OCI-M2 (cell line): ENCODE results near the gene PRKCH.

Source experiments
- DNase-seq: peaks from one replicate; lab custom pipeline; 2025; ENCODE audit not compliant: unreplicated experiment; lab: John Stamatoyannopoulos, UW

The PRKCH gene

DNA sequence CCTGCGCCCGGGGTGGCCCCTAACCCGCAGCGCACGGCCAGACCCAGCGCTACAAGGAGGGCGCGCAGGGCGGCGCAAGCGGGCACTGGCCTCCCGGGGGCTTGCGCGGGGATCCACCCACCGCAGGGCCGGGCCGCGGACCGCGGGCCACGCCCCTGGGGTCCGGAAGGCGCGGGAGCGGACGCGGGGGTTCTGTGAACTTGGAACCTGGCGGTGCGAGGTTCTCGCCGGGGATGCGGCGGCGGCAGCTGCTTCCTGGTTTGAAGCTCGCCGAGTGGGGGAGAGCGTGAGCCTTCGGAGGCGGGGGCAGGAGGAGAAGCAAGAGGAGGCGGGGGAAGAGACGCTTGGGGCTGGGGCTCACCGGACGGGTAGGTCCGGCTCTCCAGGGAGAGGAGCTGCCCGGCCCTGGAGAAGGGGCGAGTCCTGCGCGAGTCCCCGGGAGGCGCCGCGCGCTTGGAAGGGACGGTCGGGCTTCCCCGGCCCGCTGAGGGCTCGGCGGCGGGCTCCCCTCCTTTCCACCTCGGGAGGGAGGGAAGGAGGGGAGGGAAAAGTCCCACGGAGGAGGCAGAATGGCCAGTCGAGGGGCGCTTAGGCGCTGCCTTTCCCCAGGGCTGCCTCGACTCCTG is at the start of gene PRKCH:
Gene PRKCH (plus strand): TSS at position 195 of the 626 bp plus-strand sequence. CDS start 523 bp downstream, outside the sequence.
- no peak for DNase-seq

DNA sequence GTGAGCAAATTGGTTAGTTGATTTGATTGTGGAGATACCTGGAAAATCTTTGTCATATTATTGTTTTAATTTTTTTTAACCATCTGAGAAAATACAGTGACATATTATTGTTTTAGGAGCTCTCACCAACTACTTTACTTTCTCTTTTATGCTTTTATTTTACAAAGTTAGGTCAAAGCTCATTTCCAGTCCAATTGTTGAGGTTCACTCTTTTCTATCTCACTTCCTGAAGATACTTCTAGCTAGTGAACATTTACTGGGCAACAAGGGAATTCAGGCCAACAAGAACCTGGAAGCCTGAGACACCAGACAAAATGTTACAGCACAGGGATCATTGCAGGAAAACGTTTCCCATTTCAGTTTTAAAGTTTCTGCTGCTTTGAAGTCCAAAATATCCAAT is 44.1 kb upstream of the PRKCH start:
- no peak for DNase-seq

DNA sequence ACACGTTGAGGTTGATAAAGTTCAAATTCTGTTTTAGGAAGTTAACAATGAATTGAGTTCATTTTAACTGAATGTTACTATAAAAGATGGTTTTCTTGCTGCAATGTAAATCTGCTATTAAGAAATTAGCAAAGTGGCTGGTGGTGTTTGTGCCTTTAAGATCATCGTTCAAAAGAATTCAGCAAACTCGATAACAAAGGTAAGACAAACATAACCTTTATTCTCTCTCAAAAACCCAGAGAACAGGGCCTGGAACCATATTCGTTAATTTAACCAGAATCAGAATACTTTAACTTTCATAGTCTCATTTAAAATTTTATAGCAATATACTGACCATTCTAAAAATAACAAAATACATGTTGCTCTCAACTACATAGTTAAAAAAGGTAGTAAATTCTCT is 43.6 kb upstream of the PRKCH start:
- no peak for DNase-seq

DNA sequence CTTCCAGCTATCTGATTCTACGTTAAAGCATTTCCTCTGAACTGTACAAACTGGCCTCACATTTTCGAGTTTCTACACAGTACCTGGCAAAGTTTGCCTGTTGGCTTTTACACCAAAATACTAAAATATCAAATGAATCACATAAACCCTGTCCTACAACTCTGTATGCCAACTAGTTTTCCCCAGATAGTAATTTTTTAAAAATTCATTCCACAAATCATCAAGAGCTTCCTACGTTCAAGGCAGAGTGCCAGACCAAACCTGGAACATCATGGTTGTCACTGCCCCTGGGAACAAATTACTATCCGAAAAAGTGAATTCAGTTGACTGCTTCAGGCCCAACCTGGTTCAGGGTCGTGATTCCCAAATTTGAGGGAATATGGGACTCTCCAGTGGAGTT is 42.3 kb upstream of the PRKCH start:
- DNase-seq: no peak

DNA sequence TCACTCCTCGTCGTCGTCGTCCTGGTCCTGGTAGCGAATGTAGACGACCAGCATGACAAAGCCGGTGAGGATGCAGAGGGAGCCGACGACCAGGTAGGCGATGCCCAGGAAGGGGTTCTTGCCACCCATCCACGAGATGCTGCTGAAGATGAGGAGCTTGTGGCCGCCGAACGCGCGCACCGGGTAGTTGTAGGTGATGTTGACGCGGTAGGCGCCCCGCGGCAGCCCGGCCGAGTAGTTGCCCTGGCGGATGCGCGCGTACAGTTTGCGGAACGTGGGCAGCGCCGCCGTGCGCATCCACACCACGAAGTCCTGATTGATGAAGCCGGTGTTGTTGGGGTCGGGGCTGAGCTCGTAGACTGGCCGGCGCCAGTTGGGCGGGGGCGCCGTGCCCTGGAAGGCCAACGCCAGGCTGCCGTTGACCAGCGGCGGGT is 41.3 kb upstream of the PRKCH start:
- no peak for DNase-seq

DNA sequence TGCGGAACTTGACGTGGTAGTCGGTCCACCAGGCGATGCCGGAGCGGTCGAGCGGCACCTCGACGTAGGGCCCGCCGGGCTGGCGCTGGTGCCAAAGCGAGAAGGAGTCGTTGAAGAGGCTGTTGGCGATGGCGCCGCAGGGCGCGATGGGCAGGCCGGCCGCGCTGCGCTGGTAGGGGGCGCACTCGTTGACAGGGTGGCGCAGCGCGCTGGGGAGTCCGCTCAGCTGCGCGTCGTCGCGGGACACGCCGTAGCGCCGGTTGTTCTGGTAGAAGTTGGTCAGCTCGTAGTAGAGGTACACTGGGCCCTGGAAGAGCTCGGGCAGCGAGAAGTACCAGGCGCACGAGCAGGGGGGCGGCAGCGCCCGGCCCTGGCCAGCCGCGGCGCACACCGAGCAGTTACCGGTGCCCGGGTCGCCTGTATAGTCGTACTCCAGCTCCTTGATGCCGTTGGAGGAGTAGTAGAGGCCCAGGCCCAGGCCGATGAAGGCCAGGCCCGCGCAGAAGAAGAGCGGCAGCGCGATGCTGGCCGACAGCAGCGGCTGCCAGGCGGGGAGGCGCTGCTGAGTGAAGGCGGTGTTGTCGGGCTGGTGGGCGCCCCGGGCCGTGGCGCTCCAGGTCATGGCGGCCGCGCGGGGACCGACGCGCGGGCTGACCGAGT is 40.7 kb upstream of the PRKCH start:
- DNase-seq: no peak

DNA sequence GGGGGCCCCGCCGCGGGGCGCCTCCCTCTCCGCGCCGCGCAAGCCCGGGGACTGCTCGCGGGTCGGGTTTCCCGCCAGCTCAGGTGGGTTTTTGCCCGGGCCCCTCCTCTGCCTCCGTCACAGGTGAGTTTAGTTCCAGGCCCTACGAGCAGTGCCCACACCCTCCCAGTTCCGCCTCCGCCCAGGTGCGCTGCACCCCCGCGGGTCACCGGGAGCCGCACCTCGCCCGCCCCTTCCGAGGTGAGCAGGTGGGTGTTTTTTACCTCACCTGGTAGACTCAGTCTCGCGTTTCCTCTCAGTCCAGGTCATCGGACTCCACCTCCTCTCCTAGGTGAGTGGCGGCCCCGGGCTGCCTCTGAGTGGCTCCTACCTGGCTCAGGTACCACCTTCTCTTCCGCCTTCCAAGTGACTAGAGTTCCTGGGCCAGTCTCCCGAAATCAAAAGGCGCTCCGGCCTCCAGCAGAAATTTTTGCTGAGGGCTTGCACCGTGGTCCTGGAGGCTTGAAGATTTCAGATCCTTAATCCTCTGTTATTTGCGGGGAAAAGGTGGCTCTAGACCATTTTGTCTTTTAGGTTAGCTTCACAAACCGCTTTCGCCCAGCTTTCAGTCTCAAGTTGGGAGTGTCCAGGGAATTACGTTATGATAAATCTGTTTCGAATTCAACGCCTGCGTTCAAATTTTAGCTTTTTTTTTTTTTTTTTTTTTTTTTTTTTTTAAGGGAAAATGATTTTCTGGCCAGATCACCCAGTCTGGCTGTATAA is 40.0 kb upstream of the PRKCH start, which contains the start of gene TMEM30B:
Gene TMEM30B (minus strand): TSS at position 153 of the 762 bp plus-strand sequence. CDS start 191 bp downstream, outside the sequence.
- DNase-seq: no peak

DNA sequence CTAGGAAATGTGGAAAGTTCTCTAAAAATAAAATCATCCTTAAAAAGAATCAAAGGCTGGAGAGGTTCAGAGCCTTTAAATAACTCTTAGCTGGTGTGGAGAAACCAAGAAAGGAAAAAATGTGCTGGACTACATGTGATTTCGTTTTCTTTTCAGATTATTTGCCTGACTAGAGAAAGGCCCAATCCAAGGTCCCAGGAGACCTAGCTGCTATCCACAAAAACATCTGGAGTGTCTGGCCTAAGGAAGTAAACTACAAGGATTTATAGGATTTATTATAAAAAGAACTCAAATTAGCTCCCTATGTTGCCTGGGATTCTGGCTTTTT is 39.5 kb upstream of the PRKCH start:
- DNase-seq: no peak

DNA sequence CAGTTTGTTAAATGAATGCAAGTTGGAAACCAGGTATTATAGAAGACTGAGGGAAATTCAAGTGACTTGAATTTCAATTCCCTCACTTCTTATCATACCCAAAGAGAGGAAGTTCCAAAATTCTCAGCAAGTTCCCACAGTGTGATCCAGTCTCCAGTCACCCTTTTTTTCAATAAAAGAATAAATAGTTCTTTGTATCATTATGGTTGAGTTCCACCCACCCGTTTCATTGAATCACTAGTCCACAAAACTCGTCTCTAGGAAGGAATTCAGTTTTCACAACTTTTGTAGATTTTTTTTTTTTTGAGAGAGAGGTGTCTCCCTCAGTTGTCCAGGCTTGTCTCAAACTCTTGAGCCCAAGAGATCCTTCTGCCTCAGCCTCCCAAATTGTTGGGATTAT is 38.6 kb upstream of the PRKCH start:
- DNase-seq: no peak

DNA sequence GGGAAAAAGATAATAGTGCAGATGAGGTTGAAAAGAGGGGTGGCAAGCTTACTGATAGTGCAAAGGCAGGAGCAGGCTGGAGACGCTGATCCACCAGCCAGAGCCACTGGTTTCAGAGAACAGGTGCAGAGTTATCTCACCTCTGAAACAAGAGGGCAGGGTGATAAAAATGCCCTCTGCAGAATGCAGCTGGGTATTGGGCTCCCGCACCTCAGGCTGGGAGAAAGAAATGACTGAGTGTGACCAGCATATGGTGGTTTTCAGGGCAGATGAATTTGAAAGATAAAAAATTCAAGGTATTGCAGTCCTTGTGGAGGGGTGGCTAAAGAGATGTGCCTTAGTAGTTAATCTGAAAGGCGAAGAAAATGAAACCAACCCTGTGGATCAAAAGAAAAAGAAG is 37.4 kb upstream of the PRKCH start:
- no peak for DNase-seq

DNA sequence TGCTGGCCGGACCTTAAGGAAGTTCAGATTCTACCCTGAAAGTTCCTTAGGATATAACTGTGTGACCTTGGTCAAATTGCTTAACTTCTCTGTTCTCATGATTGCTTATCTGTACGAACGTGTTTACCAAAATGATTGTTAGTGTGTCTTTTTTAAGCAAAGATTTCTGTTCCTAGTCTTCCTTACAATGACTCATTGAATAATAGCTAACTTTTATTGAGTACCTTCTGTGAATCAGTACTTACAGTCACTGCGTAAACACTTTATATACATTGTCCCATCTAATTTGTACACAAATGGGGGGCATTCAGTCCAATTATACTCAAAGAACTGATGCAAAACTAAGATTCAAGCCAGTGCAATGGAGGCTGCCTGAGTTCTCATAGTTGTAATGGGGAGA is 36.0 kb upstream of the PRKCH start:
- no peak for DNase-seq

DNA sequence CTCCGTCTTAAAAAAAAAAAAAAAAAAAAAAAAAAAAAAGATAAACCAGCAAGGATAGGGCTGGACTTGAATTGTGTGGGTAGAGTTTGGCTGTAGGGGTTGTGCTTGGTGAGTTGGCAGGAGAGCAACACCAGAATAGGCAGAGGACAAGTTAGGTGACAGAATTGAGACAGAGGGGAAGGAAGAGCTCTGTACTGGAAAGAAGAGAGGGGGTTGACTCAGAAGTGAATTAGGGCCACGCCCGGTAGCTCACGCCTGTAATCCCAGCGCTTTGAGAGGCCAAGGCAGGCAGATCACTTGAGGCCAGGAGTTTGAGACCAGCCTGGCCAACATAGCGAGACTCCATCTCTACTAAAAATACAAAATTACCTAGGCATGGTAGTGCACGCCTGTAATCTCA is 34.2 kb upstream of the PRKCH start:
- DNase-seq: no peak

DNA sequence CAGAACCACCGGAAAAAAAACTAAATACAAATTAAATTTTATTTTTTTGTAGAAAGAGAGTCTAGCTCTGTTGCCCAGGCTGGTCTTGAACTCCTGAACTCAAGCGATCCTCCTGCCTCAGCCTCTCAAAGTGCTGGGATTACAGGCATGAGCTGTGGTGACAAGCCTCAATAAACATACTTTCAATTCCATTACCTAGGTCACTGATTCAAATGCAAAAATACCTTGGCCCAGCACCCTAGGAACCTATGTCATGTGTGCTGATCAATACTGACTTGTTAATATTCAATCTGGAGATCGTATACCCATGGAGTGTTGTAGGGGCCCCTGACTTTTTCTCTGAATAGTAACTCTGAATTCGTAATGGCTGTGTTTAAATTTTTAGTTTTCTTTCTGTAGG is 33.2 kb upstream of the PRKCH start:
- DNase-seq: no peak

DNA sequence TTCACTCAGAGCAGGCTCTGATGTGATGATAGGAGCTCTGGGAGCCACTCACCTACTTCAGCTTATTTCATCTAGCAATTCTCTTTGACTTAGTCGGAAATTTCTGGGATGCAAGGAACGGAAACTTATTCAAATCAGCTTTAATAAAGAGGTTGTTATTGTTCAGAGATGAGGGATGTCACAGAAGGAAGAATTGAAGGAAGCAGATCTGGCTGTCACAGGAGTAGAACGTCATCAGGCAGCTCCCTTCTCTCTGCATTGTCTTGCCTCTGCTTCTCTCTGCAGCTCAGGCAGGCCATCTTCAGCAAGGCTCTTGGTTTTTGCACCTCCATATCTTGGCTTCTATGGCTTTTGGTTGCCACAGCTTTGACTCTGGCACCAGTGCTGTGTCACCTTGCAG is 32.7 kb upstream of the PRKCH start:
- DNase-seq: no peak

DNA sequence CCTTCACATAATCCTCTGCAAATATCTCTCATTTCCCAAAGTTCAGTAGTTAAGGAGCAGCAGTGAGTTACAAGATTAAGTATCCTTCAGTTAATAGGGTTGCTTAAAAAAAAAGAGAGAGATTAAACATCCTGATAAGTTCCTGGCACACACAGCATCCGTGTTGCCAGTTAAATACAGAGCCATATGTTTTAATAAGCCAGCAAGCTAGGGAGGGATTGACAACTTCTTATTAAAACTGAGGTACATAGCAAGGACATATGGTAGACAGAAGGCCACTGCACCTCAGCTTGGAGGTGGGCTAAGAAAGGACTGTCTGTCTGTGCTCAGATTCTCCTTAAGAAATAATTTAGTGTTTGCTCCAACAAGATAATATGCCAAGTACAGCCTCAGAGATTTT is 30.7 kb upstream of the PRKCH start:
- DNase-seq: no peak

DNA sequence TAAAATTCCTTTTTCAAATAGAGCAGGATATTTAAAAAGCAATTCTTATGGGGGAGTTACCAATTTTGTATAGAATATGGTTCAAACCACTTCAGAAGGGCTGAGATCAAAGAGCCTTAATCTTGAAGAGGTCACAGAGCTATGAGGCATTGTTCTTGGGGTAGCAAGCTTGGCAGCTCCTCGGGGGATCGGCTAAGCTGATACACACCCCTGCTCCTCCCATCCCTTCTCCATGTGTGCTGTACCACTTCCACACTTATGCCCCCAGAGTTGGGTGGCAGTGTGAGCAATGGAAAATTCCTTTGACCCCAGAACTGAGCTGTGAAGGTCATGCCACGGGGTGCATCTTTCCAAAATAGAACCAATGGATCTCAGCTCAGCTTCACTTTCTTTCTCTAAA is 25.2 kb upstream of the PRKCH start:
- no peak for DNase-seq

DNA sequence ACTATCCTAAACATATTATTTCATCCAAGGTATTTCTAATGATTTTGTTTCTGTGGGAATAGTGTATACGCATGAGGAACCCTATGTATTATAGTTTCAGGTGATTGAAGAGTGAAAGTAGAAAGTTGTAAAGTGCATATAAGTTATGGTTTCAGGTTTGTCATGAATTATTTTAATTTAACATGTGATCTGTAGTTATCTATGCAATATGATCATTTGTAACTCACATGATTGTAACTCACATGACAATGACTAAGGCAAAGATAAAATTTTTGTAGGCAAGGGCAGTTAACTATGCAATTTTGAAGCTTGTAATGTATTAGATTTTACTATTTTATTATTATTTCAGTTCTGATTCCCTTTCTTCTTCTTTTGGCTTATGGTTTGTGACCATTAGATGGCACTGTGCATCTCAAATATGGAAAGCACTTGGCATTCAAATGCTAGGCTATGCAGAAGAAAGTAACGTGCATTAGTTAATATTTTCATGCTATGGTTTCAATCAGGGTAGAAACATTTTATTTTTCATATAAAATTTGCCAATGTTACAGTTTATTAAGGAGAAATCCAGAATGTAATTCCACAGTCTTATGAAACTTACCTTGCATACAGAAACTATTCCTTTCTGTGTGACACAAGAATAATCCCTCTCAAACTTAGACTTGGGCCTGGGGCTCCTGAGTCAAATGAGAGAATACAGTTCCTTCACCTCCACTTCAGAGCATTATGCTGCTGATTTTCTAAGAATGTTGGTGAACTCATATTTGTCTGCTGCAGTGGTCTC is 24.5 kb upstream of the PRKCH start:
- DNase-seq: no peak

DNA sequence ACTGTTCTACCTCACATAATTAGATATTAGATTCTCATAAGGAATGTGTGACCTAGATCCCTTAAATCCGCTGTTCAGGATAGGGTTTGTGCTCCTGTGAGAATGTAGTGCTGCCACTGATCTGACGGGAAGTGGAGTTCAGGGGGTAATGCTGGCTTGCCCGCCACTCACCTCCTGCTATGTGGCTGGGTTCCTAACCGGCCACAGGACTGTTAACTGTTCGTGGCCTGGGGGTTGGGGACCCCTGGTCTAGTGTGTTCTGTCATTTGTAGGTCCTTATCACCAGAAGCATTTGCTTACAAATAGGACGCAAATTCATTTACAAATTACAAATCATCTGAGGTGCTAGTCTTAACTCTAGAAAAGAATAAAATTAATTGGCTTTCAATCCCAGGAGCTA is 23.8 kb upstream of the PRKCH start:
- DNase-seq: no peak

DNA sequence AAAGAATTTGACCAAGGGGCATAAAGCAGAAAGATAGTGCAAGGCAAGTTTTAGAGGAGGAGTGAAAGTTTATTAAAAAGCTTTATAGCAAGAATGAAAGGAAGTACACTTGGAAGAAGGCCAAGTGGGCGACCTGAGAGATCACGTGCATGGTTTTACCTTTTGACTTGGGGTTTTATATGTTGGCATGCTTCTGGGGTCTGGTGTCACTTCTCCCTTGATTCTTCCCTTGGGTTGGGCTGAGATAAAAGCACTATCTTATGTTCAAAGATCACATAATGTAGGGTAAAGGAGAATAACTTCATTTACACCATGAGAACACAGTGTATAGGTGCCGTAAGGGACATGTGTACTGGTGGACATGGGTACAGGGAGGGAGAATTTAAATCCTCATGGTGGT is 22.6 kb upstream of the PRKCH start:
- no peak for DNase-seq

DNA sequence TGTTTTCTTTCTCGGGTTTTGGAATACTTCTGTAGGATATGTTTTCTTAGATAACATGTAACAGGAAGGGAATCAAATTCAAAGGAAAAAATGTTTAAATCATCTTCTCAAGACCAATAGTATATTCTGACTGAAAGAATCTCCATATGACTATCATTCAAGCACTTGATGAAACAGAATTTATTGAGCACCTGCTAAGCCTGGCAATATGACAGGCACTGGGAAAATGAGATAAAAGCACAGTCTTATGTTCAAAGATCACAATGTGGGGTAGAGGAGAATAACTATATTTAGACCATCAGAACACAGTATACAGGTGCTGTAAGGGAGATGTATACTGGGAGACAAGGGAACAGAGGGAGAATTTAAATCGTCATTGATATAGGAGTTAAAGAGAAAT is 21.2 kb upstream of the PRKCH start:
- DNase-seq: no peak

DNA sequence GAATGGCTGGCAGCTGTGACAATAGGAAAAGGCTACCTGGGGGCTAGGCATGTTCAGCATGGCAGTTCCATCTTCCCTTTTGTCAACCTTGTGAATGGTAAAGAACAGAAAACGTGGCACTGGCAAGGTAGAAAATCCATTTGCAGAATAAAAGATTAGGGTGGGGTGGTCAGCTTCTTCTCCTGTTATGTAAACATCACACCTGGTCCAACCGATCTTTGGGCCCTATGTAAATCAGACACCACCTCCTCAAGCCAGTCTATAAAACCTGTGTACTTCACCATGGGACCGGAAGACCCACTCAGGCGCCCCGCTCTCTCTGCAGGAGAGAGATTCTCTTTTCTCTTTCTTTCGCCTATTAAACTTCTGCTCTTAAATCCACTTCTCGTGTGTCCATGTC is 20.6 kb upstream of the PRKCH start:
- no peak for DNase-seq

DNA sequence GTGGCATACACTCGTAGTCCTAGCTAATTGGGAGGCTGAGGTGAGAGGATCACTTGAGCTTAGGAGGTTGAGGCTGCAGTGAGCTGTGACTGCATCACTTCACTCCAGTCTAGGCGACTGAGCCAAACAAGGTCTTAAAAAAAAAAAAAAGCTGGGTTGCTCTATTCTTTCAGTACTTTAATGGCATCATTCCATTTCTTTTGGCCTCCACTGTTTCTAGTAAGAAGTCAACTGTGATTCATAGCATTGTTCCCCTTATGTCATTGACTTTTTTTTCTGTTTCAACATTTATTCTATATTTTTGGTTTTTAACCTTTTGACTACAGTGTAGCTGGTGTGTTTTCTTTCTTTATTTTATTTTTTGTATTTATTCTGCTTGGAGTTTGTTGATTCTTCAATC is 16.7 kb upstream of the PRKCH start:
- no peak for DNase-seq
